Measurements from ENCODE around the gene AQR.

The AQR gene

DNA sequence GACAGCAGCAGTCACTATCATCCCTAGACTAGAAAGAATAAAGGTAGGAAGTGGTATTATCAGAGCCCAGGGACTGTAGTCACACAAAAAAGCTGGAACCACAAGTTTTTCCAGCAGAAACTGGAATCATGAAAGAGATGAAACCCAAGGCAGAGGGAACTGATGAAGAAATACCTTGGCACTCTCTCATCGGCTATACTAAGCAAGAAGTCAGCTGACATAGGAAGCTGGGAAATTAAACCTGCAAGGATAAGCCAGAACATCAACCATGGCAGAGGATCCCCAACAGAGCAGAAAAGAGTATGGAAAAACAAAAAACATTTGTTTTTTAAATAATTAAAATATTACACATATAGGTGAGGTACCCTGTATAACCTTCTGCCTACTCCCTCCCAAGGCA is 86.5 kb downstream of the AQR start:
- Histone ChIP-seq H3K4me1 (ENCODE audit: control insufficient read depth in 1 of 2, insufficient read depth in 2 of 2, low read length in 2 of 2) (no peaks in the 10 kb centered on the region), H3K27ac (ENCODE audit: low read depth, low read length) (no peak overlapping the region), H3K79me1 (ENCODE audit: low read length) (no peaks in the 10 kb centered on the region), H3K79me2 (ENCODE audit: control insufficient read depth, insufficient read depth, low read length, poor library complexity) (no peaks in the 10 kb centered on the region), H3K36me3 (ENCODE audit: control insufficient read depth in 1 of 2, insufficient read depth in 2 of 2, low read length in 2 of 2) (peaks cover 1 to 11% of the 10 kb centered on the region in 2 experiments), H3K9ac (ENCODE audit: low read length) (no peak overlapping the region), H3K4ac (ENCODE audit: low read depth, low read length) (no peak overlapping the region), H3K27me3 (ENCODE audit: insufficient read depth, low read length) (no peaks in the 10 kb centered on the region), H3K18ac (ENCODE audit: low read length) (no peak overlapping the region), H2BK12ac (ENCODE audit: low read length) (no peak overlapping the region), H2BK120ac (ENCODE audit: insufficient read depth, low read length, poor library complexity) (no peak overlapping the region), H3K4me3 (ENCODE audit: low read depth, low read length) (no peak overlapping the region), H3K23ac (ENCODE audit: low read length) (no peak overlapping the region), H4K91ac (ENCODE audit: low read depth, low read length) (no peak overlapping the region), H2BK5ac (ENCODE audit: low read depth, low read length, poor library complexity) (no peak overlapping the region), H3K4me2 (ENCODE audit: low read length) (no peak overlapping the region), H4K8ac (ENCODE audit: low read depth, low read length) (no peak overlapping the region), H3K14ac (ENCODE audit: low read length) (no peak overlapping the region), H3K9me3 (ENCODE audit: insufficient read depth, low read depth, low read length) (no peaks in the 10 kb centered on the region), H2AK5ac (ENCODE audit: low read length) (no peak overlapping the region), H4K12ac (ENCODE audit: low read depth, low read length) (no peak overlapping the region), H2AFZ (ENCODE audit: insufficient read depth, low read length, poor library complexity) (no peak overlapping the region)
- no CpG with 5 or more reads among the region's 1 CpG for WGBS (ENCODE audit: extremely low coverage, insufficient coverage, insufficient read length)
- no peak for DNase-seq

DNA sequence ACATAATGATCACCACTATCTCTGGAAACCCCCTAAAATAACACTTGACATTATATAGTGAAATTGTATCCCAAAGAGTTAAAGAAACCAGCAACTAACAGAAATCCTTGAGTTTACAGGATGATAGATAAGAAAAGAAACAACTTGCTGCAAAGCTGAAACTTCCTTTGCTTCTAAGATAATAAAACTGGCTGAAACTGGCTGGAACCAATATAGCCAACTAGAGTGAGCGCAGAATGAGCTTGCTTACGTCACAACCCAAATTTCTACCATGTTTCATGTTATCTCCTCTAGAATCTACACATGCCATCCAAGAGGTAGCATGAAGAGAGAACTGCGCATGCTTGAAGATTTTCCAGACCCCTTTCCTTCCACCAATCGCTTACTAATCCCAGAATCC is 90.4 kb downstream of the AQR start:
- Histone ChIP-seq H2BK12ac (ENCODE audit: low read length) (no peak overlapping the region), H3K36me3 (ENCODE audit: control insufficient read depth in 1 of 2, insufficient read depth in 2 of 2, low read length in 2 of 2) (peaks cover 5 to 13% of the 10 kb centered on the region in 2 experiments), H2BK120ac (ENCODE audit: insufficient read depth, low read length, poor library complexity) (no peak overlapping the region), H2AFZ (ENCODE audit: insufficient read depth, low read length, poor library complexity) (no peak overlapping the region), H3K27me3 (ENCODE audit: insufficient read depth, low read length) (no peaks in the 10 kb centered on the region), H3K79me1 (ENCODE audit: low read length) (no peaks in the 10 kb centered on the region), H3K9ac (ENCODE audit: low read length) (no peak overlapping the region), H3K4me3 (ENCODE audit: low read depth, low read length) (no peak overlapping the region), H3K4ac (ENCODE audit: low read depth, low read length) (no peak overlapping the region), H3K4me2 (ENCODE audit: low read length) (no peak overlapping the region), H3K18ac (ENCODE audit: low read length) (no peak overlapping the region), H2BK5ac (ENCODE audit: low read depth, low read length, poor library complexity) (no peak overlapping the region), H3K14ac (ENCODE audit: low read length) (no peak overlapping the region), H4K91ac (ENCODE audit: low read depth, low read length) (no peak overlapping the region), H4K8ac (ENCODE audit: low read depth, low read length) (no peak overlapping the region), H3K23ac (ENCODE audit: low read length) (no peak overlapping the region), H3K79me2 (ENCODE audit: control insufficient read depth, insufficient read depth, low read length, poor library complexity) (no peaks in the 10 kb centered on the region), H3K9me3 (ENCODE audit: insufficient read depth, low read depth, low read length) (no peaks in the 10 kb centered on the region), H4K12ac (ENCODE audit: low read depth, low read length) (no peak overlapping the region), H3K4me1 (ENCODE audit: control insufficient read depth in 1 of 2, insufficient read depth in 2 of 2, low read length in 2 of 2) (no peaks in the 10 kb centered on the region), H3K27ac (ENCODE audit: low read depth, low read length) (no peak overlapping the region), H2AK5ac (ENCODE audit: low read length) (no peak overlapping the region)
- DNase-seq, result no peak
- WGBS (ENCODE audit: extremely low coverage, insufficient coverage, insufficient read length), result no CpG with 5 or more reads among the region's 4 CpGs

DNA sequence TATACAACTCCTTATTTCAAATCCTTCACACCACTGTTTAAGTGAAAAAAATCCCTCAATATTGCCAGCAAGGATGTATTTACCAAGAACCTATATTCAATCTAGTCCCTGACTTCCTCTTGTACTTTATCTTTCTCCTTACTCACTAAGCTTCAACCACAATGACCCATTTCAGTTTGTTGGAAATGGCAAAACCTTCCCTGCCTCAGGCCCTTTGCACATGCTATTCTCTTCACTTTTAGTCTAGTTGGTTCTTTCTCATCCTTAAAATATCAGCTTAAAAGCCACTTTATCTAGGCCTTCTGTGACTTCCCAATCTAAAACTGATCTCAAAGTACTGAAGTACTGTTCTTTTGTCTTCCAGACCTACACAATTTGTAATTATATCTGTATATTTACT is 92.9 kb downstream of the AQR start:
- Histone ChIP-seq H3K27me3 (ENCODE audit: insufficient read depth, low read length) (no peaks in the 10 kb centered on the region), H2AK5ac (ENCODE audit: low read length) (no peak overlapping the region), H3K4me1 (ENCODE audit: control insufficient read depth in 1 of 2, insufficient read depth in 2 of 2, low read length in 2 of 2) (no peaks in the 10 kb centered on the region), H2BK5ac (ENCODE audit: low read depth, low read length, poor library complexity) (no peak overlapping the region), H3K27ac (ENCODE audit: low read depth, low read length) (no peak overlapping the region), H3K4me2 (ENCODE audit: low read length) (no peak overlapping the region), H4K12ac (ENCODE audit: low read depth, low read length) (no peak overlapping the region), H3K36me3 (ENCODE audit: control insufficient read depth in 1 of 2, insufficient read depth in 2 of 2, low read length in 2 of 2) (peaks cover 5 to 7% of the 10 kb centered on the region in 2 experiments), H2BK12ac (ENCODE audit: low read length) (no peak overlapping the region), H3K9me3 (ENCODE audit: insufficient read depth, low read depth, low read length) (no peaks in the 10 kb centered on the region), H2BK120ac (ENCODE audit: insufficient read depth, low read length, poor library complexity) (no peak overlapping the region), H3K79me2 (ENCODE audit: control insufficient read depth, insufficient read depth, low read length, poor library complexity) (no peaks in the 10 kb centered on the region), H4K8ac (ENCODE audit: low read depth, low read length) (no peak overlapping the region), H3K14ac (ENCODE audit: low read length) (no peak overlapping the region), H3K18ac (ENCODE audit: low read length) (no peak overlapping the region), H3K9ac (ENCODE audit: low read length) (no peak overlapping the region), H3K79me1 (ENCODE audit: low read length) (no peaks in the 10 kb centered on the region), H2AFZ (ENCODE audit: insufficient read depth, low read length, poor library complexity) (no peak overlapping the region), H4K91ac (ENCODE audit: low read depth, low read length) (no peak overlapping the region), H3K4me3 (ENCODE audit: low read depth, low read length) (no peak overlapping the region), H3K4ac (ENCODE audit: low read depth, low read length) (no peak overlapping the region), H3K23ac (ENCODE audit: low read length) (no peak overlapping the region)
- DNase-seq, result no peak

DNA sequence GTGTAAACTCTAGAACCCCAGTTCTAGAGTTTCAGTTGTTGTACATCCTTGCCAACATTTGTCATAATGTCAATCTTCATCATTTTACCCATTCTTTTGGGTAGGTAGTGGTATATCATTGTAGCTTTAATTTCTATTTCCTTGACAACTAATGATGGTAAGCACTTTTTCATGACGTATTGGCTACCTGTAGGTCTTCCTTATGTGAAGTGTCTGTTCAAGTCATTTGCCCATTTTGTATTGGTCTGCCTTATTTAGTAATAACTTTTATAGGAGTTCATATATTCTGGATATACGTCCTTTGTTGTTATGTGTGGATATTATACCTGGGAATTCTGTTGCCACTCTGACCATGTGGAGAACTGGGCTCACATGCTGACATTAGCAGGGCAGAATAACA is 100.4 kb downstream of the AQR start:
- H3K14ac ChIP-seq (ENCODE audit: low read length), result no peak overlapping the region
- WGBS (ENCODE audit: extremely low coverage, insufficient coverage, insufficient read length), result no CpG with 5 or more reads among the region's 2 CpGs

More for the DNA sequence above, 100.4 kb downstream of the AQR start:
- Histone ChIP-seq H3K4me3 (ENCODE audit: low read depth, low read length) (no peak overlapping the region), H3K79me1 (ENCODE audit: low read length) (no peaks in the 10 kb centered on the region), H3K18ac (ENCODE audit: low read length) (no peak overlapping the region), H2BK5ac (ENCODE audit: low read depth, low read length, poor library complexity) (no peak overlapping the region), H3K27ac (ENCODE audit: low read depth, low read length) (no peak overlapping the region), H2AK5ac (ENCODE audit: low read length) (no peak overlapping the region), H2BK12ac (ENCODE audit: low read length) (no peak overlapping the region), H4K8ac (ENCODE audit: low read depth, low read length) (no peak overlapping the region), H4K91ac (ENCODE audit: low read depth, low read length) (no peak overlapping the region), H2BK120ac (ENCODE audit: insufficient read depth, low read length, poor library complexity) (no peak overlapping the region), H3K4me1 (ENCODE audit: control insufficient read depth in 1 of 2, insufficient read depth in 2 of 2, low read length in 2 of 2) (peaks cover 0 to 2% of the 10 kb centered on the region in 2 experiments), H3K9me3 (ENCODE audit: insufficient read depth, low read depth, low read length) (no peaks in the 10 kb centered on the region), H3K4me2 (ENCODE audit: low read length) (no peak overlapping the region), H3K27me3 (ENCODE audit: insufficient read depth, low read length) (no peaks in the 10 kb centered on the region), H3K23ac (ENCODE audit: low read length) (no peak overlapping the region), H2AFZ (ENCODE audit: insufficient read depth, low read length, poor library complexity) (no peak overlapping the region), H3K9ac (ENCODE audit: low read length) (no peak overlapping the region), H4K12ac (ENCODE audit: low read depth, low read length) (no peak overlapping the region), H3K79me2 (ENCODE audit: control insufficient read depth, insufficient read depth, low read length, poor library complexity) (no peaks in the 10 kb centered on the region), H3K4ac (ENCODE audit: low read depth, low read length) (no peak overlapping the region), H3K36me3 (ENCODE audit: control insufficient read depth in 1 of 2, insufficient read depth in 2 of 2, low read length in 2 of 2) (peaks cover 3 to 5% of the 10 kb centered on the region in 2 experiments)
- no peak for DNase-seq

Data from trophoblast cell (in vitro differentiated cells and primary cell).